ENCODE results near the gene ADISSP. TPM values are rescaled to one million over a fixed set of nuclear protein-coding genes. Genes with fewer than 3 reads are reported as not detected.
A peak's percentile ranks its signal among the peaks of the same experiment; 100 is the strongest.

ADISSP gene
- total RNA-seq, 1 donor from 2014 or later, result 15.0 TPM

DNA sequence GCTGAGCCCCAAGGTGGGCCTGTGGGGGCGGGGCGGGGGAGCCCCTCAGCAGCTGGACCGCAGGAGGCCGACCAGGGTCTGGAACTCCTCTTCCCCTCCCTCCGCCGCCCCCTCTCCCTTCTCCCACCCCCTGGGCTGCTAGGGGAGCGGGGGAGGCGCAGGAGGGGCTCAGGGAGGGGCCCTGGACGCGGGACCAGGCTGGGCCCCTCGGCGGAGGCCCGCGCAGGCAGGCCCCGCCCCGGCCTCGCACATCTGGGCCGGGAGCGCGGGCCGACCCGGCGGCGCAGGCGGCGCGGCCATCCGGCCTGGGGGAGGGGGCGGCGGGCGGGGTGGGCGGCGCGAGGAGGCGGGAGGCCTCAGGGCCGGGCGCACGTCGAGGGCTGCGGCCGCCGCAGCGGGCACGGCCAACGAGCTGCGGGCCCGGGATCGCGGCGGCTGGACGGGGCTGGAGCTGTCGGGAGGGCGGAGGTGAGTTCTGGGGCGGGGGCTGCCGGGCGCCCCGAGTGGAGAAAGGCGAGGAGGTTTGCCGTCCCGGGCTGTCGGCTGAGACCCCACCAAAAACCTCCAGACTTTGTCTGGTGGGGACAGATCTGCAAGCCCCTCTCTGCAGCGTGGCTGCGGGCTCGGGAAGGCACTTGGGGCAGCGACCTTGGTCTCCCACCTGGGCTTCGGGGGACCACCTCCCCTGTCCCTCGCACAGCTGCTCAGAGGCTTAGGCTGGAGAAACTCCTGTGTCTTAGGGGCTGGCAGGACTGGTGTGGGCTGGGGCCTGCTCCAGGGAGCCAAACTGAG lies 35.0 kb downstream of the ADISSP start, which contains the start of gene HSPA12B:
Gene HSPA12B (plus strand): TSS at position 359 of the 792 bp plus-strand sequence. CDS start 5,990 bp downstream, outside the sequence.
- TF ChIP-seq, protein P1, sequence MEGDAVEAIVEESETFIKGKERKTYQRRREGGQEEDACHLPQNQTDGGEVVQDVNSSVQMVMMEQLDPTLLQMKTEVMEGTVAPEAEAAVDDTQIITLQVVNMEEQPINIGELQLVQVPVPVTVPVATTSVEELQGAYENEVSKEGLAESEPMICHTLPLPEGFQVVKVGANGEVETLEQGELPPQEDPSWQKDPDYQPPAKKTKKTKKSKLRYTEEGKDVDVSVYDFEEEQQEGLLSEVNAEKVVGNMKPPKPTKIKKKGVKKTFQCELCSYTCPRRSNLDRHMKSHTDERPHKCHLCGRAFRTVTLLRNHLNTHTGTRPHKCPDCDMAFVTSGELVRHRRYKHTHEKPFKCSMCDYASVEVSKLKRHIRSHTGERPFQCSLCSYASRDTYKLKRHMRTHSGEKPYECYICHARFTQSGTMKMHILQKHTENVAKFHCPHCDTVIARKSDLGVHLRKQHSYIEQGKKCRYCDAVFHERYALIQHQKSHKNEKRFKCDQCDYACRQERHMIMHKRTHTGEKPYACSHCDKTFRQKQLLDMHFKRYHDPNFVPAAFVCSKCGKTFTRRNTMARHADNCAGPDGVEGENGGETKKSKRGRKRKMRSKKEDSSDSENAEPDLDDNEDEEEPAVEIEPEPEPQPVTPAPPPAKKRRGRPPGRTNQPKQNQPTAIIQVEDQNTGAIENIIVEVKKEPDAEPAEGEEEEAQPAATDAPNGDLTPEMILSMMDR (IDR thresholded peaks at IDR 0.05; ENCODE audit: insufficient read depth, low read length, severe bottlenecking), result no peak
- Histone ChIP-seq H3K27me3 (ENCODE audit: control insufficient read depth, insufficient read depth, low read length) (peaks cover 3% of the 10 kb centered on the region), H3K36me3 (ENCODE audit: control insufficient read depth, insufficient read depth, low read length) (no peaks in the 10 kb centered on the region), H3K4me3 (ENCODE audit: low read depth, low read length) (no peak within 1 kb of the TSS)
- no peak for FAIRE-seq
- DNase-seq (ENCODE audit: low read depth), result no peak

DNA sequence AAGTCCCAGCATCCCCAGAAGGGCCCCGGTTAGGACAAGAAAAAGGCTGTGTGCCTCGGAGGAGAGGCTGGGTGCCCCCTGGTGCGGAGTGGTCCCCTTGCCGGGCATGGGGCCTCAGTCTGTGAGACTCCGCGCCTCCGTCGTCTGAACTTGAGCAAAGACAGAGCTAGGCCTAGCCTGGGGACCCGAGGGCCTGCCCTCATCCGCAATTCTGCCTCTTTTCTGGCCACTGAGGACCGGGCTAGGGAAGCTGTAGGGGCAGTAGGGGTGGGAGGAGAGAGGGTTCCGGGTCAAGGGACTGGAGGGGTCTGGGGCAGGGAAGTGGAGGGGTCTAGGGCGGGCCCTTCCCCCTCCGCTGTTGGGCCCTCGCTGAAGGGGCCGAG lies 35.6 kb downstream of the ADISSP start:
- no peaks in the 10 kb centered on the region for H3K36me3 ChIP-seq (ENCODE audit: control insufficient read depth, insufficient read depth, low read length)
- TF ChIP-seq, protein P1 (IDR thresholded peaks at IDR 0.05; ENCODE audit: insufficient read depth, low read length, severe bottlenecking), result no peak
- H3K27me3 ChIP-seq (ENCODE audit: control insufficient read depth, insufficient read depth, low read length), result peaks cover 3% of the 10 kb centered on the region
- H3K4me3 ChIP-seq (ENCODE audit: low read depth, low read length), result no peak overlapping the region
- no peak for FAIRE-seq
- no peak for DNase-seq (ENCODE audit: low read depth)

DNA sequence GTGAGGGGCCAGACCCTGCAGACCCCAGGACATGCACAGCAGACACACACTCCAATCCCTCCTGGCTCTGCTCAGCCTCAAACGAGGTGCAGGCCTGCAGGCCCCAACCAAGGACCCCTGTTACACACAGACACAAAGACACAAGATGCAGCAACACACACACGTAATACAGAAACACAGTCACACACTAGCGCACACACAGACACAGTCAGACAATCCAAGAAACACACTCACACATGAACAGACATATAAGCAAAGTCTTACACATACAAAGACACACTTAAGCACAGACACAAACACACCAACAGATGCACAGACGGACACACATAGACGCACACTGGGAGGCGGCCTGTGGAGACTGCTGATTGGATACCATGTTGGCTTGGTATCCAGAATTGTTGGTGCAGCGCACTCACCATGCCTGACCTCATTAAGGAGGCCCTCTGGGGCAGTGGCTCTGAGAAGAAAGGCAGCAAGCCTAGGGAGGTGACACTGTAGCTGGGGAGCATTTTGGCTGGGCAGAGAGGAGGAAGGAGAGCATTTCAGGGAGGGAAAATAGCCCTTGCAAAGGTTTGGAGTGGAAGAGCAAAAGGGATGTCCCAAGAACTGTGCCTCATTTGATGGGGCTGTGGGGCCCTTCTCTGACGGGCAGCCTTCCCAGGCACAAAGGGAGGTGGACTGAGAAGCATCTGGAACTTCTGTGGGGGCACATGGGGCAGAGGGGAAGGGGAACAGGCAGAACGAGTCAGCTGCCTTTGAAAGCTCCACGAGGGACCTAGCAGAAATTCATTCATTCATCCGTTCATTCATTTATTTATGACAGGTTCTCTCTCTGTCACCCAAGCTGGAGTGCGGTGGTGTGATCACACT lies 36.5 kb downstream of the ADISSP start:
- TF ChIP-seq, protein P1 (IDR thresholded peaks at IDR 0.05; ENCODE audit: insufficient read depth, low read length, severe bottlenecking), result no peak

DNA sequence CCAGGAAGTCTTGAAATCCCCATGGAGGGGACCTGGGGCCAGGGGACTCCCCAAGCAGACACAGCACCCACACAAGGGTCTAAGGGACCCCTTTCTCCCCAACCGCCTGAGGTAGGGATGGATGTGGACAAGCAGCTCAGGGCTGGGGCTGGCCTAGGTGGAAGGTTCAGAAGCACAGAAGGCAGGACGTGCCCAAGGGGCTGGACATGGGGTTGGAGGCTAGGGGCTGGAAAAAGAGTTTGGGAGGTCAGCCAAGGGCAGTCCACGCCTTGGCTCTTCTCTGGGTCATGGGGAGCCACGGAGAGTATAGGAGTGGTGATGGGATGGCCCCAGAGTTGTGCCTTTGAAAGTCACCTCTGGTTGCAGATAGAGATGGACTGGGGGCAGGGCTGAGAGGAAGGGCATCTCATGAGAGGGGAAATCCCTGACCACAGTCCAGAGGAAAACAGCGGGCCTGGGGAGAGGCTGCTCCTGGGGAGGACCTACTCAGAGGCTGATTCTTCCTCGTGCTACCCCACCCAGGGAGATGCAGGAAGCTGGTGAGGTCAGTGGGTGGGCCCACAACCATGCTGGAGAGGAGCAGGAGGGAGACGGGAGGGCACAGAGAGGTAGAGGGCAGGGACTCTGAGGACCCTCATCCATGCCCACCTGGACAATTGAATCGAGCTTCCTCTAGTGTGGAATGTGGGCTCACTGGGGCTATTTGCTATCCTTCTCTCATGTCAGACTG lies 37.6 kb downstream of the ADISSP start:
- Histone ChIP-seq H3K4me3 (ENCODE audit: low read depth, low read length) (no peak overlapping the region), H3K27me3 (ENCODE audit: control insufficient read depth, insufficient read depth, low read length) (peaks cover 7% of the 10 kb centered on the region), H3K36me3 (ENCODE audit: control insufficient read depth, insufficient read depth, low read length) (no peaks in the 10 kb centered on the region)
- TF ChIP-seq, protein P1 (IDR thresholded peaks at IDR 0.05; ENCODE audit: insufficient read depth, low read length, severe bottlenecking), result no peak
- DNase-seq (ENCODE audit: low read depth) (no peak), FAIRE-seq (no peak)

More for the DNA sequence above, 36.5 kb downstream of the ADISSP start:
- DNase-seq (ENCODE audit: low read depth) (no peak), FAIRE-seq (no peak)
- Histone ChIP-seq H3K36me3 (ENCODE audit: control insufficient read depth, insufficient read depth, low read length) (no peaks in the 10 kb centered on the region), H3K4me3 (ENCODE audit: low read depth, low read length) (no peak overlapping the region), H3K27me3 (ENCODE audit: control insufficient read depth, insufficient read depth, low read length) (peaks cover 4% of the 10 kb centered on the region)

DNA sequence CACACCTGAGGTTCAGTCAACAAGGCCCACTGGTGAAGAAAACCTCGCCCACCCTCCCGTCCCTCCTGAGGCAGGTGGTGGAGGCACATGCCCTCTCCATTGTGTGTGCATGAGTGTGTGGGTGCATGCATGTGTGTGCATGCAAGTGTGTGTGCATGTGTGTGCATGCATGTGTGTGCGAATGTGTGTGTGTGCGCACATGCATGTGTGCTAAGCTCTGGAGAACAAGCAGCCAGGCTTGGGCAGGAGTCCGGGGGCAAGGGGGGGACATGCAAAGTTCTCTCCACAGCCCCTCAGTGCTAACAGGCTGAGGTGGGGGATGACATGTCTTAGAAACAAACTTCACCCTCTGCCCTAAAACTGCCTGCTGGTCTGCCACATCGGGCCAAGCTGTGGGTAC lies 38.2 kb downstream of the ADISSP start:
- Histone ChIP-seq H3K4me3 (ENCODE audit: low read depth, low read length) (no peak overlapping the region), H3K27me3 (ENCODE audit: control insufficient read depth, insufficient read depth, low read length) (peaks cover 7% of the 10 kb centered on the region), H3K36me3 (ENCODE audit: control insufficient read depth, insufficient read depth, low read length) (no peaks in the 10 kb centered on the region)
- TF ChIP-seq, protein P1 (IDR thresholded peaks at IDR 0.05; ENCODE audit: insufficient read depth, low read length, severe bottlenecking), result no peak
- FAIRE-seq (peak; percentile 58), DNase-seq (ENCODE audit: low read depth) (no peak)
